Stimulated activated naive CD8-positive, alpha-beta T cell treated with anti-CD3 and anti-CD28 coated beads, Interleukin-15, amount 100 ng/mL, for 72 hours (primary cell): ENCODE data around the gene BUB1.
A peak's percentile ranks its signal among the peaks of the same experiment; 100 is the strongest.

Source experiments
- ATAC-seq: fragments of 150-1000 bp; cut with Tn5 transposase; 2 replicates; pipeline ENCODE4 v1.10.0; 2021; ENCODE audit warnings: mild to moderate bottlenecking, moderate library complexity
- DNase-seq, 2 donors: peaks; one replicate each; pipeline ENCODE4 v3.0.0; 2021 to 2022
- H3K27ac Mint-ChIP-seq, 2 donors: one replicate each; pipeline ENCODE4 v1.8.0; 2022; ENCODE audit warnings: mild to moderate bottlenecking in 2 of 2, mixed read lengths in 2 of 2, moderate library complexity in 2 of 2
- H3K27me3 Mint-ChIP-seq: one replicate; pipeline ENCODE4 v1.8.0; 2022; ENCODE audit warnings: mixed read lengths
- H3K4me1 Mint-ChIP-seq: one replicate; pipeline ENCODE4 v1.8.0; 2022; ENCODE audit warnings: mild to moderate bottlenecking, mixed read lengths
- H3K4me3 Mint-ChIP-seq, 2 donors: one replicate each; pipeline ENCODE4 v1.8.0; 2022; ENCODE audit warnings: mild to moderate bottlenecking in 2 of 2, mixed read lengths in 2 of 2, moderate library complexity in 1 of 2
- H3K9me3 Mint-ChIP-seq, 2 donors: one replicate each; pipeline ENCODE4 v1.8.0; 2022; ENCODE audit warnings: mixed read lengths in 2 of 2

Gene BUB1

DNA sequence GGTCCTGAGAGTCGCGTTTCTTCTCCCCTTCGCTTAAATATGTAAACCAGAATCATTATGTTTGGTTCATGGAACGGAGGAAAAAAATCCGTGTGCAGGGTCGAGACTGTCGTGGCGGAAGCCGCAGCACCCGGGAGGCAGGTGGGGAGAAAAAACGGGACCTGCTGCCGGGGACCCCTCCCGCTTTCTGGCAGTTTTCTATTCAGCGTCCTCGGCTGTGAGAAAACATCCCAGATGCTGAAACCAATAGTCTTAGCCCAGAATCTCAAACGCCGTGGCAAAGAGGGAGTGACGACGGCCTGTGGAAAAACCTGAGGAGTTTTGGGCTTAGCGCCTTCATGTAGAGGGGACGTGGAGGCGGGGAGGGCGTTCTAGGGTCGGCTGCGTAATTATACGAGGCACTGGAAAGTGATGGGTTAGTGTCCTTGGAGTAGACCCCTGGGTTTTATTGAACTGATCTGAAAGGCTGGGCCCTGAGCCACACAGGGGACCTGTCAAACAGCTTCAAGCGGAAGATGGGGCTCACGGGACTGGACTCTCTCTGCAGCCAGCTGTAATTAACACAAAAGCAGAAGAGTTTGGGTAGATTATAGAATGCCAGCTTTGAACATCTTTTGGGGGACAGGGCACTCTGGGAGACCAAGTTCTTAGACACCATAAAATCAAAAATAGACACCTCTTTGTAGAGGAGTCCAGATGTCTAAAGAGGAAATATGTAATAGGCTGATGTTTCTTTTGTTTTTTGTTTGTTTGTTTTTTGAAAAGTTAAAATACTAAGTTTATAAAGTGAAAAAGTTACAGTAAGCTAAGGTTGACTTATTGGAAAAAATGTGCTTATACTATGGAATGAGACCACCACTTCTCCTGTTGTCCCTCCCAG is 834 bp upstream of the BUB1 start:
- no peaks in the 10 kb centered on the region for H3K9me3 Mint-ChIP-seq
- peak overlapping the region; percentile 85 to 90 for H3K27ac Mint-ChIP-seq
- H3K4me3 Mint-ChIP-seq = peak overlapping the region; percentile 80 to 84
- H3K4me1 Mint-ChIP-seq = peaks cover 30% of the 10 kb centered on the region
- ATAC-seq (peak; percentile 3), DNase-seq (peak; percentile 13 to 25)
- H3K27me3 Mint-ChIP-seq = peaks cover 14% of the 10 kb centered on the region

DNA sequence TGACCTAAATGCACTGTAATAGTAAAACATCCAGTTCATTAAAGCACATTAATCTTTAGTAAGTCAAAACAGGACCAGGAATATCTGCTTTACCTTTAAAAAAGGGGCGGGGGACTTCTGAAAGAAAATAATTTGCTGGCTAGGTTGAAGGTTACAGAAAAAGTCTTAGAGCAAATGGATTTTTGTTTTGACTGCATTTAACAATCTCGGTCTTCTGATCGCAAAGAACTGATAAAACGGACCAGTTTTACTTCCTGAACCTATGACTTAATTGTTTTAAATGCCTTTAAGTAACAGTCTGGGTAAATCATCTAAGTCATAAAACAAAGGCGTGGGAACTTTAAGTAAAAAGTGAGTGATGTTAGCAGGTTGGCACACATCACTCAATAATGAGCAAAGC is 783 bp downstream of the BUB1 start:
- H3K4me1 Mint-ChIP-seq = peaks cover 30% of the 10 kb centered on the region
- no peak for DNase-seq
- no peaks in the 10 kb centered on the region for H3K9me3 Mint-ChIP-seq
- H3K4me3 Mint-ChIP-seq = peak overlapping the region; percentile 80 to 84
- ATAC-seq = no peak
- H3K27ac Mint-ChIP-seq = peak overlapping the region; percentile 90 to 92
- H3K27me3 Mint-ChIP-seq = peaks cover 14% of the 10 kb centered on the region

DNA sequence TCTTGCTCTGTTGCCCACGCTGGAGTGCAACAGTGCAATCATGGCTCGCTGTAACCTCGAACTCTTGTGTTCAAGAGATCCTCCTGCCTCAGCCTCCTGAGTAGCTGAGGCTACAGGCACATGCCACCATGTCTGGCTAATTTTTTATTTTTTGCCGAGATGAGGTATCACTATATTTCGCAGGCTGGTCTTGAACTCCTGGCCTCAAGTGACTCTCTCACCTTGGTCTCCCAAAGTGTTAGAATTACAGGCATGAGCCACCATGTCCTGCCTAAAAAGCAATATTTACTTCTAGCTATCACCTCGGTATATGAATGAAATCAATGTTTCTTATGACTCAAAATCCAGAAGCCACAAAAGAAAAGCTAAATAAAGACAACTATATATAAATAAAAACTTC is 2.2 kb downstream of the BUB1 start:
- Mint-ChIP-seq H3K27ac (no peak overlapping the region), H3K4me1 (peaks cover 30% of the 10 kb centered on the region), H3K9me3 (no peaks in the 10 kb centered on the region), H3K4me3 (peak overlapping the region; percentile 61 to 68), H3K27me3 (peaks cover 13% of the 10 kb centered on the region)
- DNase-seq (no peak), ATAC-seq (no peak)

GRCh38 chr2:110674620-110675555 is 3.0 kb downstream of the BUB1 start:
- Mint-ChIP-seq H3K27me3 (peaks cover 6% of the 10 kb centered on the region), H3K9me3 (no peaks in the 10 kb centered on the region), H3K4me1 (peaks cover 30% of the 10 kb centered on the region), H3K4me3 (peak overlapping the region; percentile 56 to 70), H3K27ac (peak overlapping the region in 1 of 2 donors; percentile 16)
- DNase-seq (peak in 1 of 2 donors; percentile 36), ATAC-seq (peak; percentile 72)

DNA sequence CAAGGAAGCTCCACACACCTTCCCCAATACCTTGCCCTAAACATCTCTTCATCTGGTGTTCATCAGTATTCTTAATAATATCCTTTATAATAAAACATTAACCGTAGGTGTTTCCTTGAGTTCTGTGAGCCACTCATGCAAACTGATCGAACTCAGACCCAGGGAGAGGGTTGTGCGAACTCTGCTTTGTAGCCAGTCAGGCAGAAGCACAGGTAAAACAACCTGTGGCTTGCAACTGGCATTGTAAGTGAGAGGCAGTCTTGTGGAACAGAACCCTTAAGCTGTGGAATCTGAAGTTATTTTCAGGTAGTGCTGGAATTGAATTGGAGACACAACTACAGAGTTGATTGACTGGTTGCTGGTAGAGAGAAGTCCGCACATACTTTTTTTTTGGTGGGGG is 4.7 kb downstream of the BUB1 start:
- H3K27me3 Mint-ChIP-seq = no peaks in the 10 kb centered on the region
- peak overlapping the region in 1 of 2 donors; percentile 88 for H3K27ac Mint-ChIP-seq
- DNase-seq (no peak), ATAC-seq (no peak)
- no peak overlapping the region for H3K4me3 Mint-ChIP-seq
- H3K4me1 Mint-ChIP-seq = peaks cover 24% of the 10 kb centered on the region
- no peaks in the 10 kb centered on the region for H3K9me3 Mint-ChIP-seq

DNA sequence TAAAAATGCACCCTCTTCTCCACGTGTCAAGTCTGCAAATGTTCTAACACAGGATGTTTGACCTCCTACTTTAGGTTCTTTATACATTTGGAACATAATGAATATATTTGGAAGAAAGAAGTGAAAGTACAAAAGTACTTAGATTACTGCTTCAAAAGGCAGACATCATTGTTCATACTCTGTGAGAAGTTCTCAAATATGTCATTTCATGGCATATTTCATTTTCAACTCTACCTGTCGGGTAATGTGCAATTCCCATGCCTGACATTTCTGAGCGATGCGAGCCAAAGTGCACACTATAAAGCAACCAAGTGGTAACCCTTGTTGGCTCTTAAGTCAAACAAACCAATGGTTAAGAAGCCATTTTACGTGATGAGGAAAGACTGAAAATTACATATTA is 7.0 kb downstream of the BUB1 start:
- DNase-seq (no peak), ATAC-seq (no peak)
- H3K9me3 Mint-ChIP-seq = no peaks in the 10 kb centered on the region
- peaks cover 11% of the 10 kb centered on the region for H3K4me1 Mint-ChIP-seq
- H3K27me3 Mint-ChIP-seq = no peaks in the 10 kb centered on the region
- H3K27ac Mint-ChIP-seq = no peak overlapping the region
- H3K4me3 Mint-ChIP-seq = no peak overlapping the region

- Mint-ChIP-seq H3K27me3 (no peaks in the 10 kb centered on the region), H3K4me3 (no peak overlapping the region), H3K4me1 (no peaks in the 10 kb centered on the region), H3K9me3 (no peaks in the 10 kb centered on the region), H3K27ac (no peak overlapping the region)
- DNase-seq (no peak), ATAC-seq (no peak)
Measured at GRCh38 chr2:110669079-110669478, 8.8 kb downstream of the BUB1 start.

DNA sequence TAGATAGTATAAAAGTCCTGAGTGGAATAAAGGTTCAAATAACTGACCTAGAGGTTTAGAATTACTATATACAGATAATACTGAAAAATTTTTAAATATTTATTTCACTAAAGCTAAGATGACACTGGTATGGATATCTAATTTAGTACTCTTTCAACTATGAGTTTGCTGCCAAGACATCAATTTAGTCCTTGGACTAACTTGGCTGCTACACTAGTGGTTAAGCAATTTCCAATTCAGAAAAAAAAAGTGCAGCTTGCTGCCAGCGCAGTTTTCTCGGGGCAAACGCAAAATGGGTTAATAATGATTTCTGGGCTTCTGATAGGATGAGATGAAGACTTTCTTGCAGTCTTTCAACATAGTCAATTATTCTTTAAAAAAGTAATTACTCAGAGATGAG is 10.8 kb downstream of the BUB1 start:
- no peak for DNase-seq
- Mint-ChIP-seq H3K27me3 (no peaks in the 10 kb centered on the region), H3K4me1 (no peaks in the 10 kb centered on the region), H3K4me3 (no peak overlapping the region), H3K27ac (no peak overlapping the region), H3K9me3 (no peaks in the 10 kb centered on the region)
- ATAC-seq = no peak

- Mint-ChIP-seq H3K4me3 (no peak overlapping the region), H3K4me1 (no peaks in the 10 kb centered on the region), H3K9me3 (no peaks in the 10 kb centered on the region), H3K27me3 (no peaks in the 10 kb centered on the region), H3K27ac (no peak overlapping the region)
- DNase-seq (no peak), ATAC-seq (no peak)
Measured at GRCh38 chr2:110664135-110664534, 13.7 kb downstream of the BUB1 start.

DNA sequence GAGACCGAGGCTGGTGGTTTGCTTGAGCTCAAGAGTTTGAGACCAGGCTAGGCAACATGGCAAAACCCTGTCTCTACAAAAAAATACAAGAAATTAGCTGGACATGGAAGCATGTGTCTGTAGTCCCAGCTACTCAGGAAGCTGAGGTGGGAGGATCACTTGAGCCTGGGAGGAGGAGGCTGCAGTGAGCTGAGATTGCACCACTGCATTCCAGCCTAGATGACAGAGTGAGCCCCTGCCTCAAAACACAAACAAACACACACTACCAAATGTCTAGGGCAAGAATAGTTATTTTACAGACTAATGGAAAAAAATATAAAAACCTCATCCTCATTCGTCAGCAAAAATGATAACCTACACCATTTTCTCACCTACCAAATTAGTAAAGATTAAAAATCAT is 15.3 kb downstream of the BUB1 start:
- ATAC-seq (no peak), DNase-seq (no peak)
- no peaks in the 10 kb centered on the region for H3K4me1 Mint-ChIP-seq
- H3K4me3 Mint-ChIP-seq = no peak overlapping the region
- H3K27ac Mint-ChIP-seq = no peak overlapping the region
- H3K27me3 Mint-ChIP-seq = no peaks in the 10 kb centered on the region
- H3K9me3 Mint-ChIP-seq = no peaks in the 10 kb centered on the region

DNA sequence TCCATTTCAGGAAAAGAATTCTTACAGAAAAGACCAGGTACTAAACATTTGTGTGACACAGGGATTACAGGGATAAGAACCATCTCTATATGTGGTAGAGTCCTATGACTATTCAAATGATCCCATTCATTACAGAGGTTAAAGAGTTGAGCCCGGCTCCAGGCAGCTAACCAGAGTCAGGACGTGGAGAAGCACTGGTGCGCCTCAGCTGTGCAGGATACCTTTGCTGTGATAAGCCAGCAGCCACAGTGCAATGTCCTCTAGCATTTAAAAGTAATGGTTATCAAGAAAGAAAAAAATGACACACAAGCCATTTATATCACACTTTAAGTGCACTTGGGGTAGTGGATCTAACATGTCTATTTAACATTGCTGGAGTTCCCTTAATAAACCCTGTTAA is 17.3 kb downstream of the BUB1 start:
- Mint-ChIP-seq H3K4me1 (no peaks in the 10 kb centered on the region), H3K27me3 (no peaks in the 10 kb centered on the region), H3K9me3 (no peaks in the 10 kb centered on the region), H3K4me3 (no peak overlapping the region), H3K27ac (no peak overlapping the region)
- DNase-seq (no peak), ATAC-seq (no peak)

DNA sequence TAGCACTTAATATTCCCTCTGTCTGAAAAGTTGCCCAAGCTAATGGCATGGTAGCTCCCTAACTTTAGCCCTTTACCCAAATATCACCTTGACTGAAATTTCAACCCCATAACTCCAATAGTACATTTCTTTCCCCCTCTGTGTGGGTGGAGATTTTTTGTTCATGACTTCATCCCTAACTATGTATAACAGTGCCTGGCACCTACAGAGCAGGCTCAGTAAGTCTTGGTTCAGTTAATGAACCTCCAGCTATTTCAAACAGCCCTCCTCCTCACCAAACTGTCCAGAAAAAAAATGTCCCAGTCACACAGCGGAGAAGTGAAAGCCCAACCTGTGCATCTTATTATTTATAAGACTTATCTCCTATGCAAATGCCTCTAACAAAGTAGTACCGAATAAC is 18.6 kb downstream of the BUB1 start:
- H3K27ac Mint-ChIP-seq = no peak overlapping the region
- no peaks in the 10 kb centered on the region for H3K9me3 Mint-ChIP-seq
- no peak overlapping the region for H3K4me3 Mint-ChIP-seq
- no peaks in the 10 kb centered on the region for H3K27me3 Mint-ChIP-seq
- no peaks in the 10 kb centered on the region for H3K4me1 Mint-ChIP-seq
- ATAC-seq (no peak), DNase-seq (no peak)

DNA sequence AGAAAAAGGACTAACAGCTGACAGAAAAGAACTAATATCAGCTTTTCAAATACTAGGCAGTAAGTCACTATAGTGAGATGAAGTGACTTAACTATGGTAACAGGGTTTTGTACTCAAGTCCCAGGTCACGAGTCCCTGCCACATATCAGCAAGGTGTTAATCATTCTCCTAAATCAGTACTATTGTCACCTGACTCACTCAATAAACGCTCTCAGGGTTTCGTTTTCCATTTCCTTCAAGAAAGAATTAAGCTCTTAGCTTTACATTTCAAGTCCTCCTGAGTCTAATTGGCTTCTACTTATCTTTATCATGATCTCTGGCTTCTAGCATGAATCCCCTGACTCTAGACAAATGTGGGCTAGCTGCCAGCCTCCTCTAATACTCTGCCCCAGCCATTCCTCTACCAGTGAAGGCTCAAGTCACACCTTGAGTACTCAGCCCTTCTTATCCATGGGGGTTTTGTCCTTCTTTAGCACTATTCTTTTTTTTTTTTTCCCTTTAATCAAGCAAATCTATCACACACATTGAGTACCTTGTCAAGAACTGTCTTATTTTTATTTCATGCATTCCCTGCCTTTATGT is 20.0 kb downstream of the BUB1 start:
- no peak overlapping the region for H3K4me3 Mint-ChIP-seq
- DNase-seq = no peak
- H3K9me3 Mint-ChIP-seq = no peaks in the 10 kb centered on the region
- no peak for ATAC-seq
- no peaks in the 10 kb centered on the region for H3K27me3 Mint-ChIP-seq
- H3K4me1 Mint-ChIP-seq = no peaks in the 10 kb centered on the region
- no peak overlapping the region for H3K27ac Mint-ChIP-seq

- no peaks in the 10 kb centered on the region for H3K9me3 Mint-ChIP-seq
- no peaks in the 10 kb centered on the region for H3K27me3 Mint-ChIP-seq
- H3K27ac Mint-ChIP-seq = no peak overlapping the region
- DNase-seq = no peak
- no peak overlapping the region for H3K4me3 Mint-ChIP-seq
- no peak for ATAC-seq
- H3K4me1 Mint-ChIP-seq = no peaks in the 10 kb centered on the region
Measured at GRCh38 chr2:110655701-110656100, 22.2 kb downstream of the BUB1 start.

DNA sequence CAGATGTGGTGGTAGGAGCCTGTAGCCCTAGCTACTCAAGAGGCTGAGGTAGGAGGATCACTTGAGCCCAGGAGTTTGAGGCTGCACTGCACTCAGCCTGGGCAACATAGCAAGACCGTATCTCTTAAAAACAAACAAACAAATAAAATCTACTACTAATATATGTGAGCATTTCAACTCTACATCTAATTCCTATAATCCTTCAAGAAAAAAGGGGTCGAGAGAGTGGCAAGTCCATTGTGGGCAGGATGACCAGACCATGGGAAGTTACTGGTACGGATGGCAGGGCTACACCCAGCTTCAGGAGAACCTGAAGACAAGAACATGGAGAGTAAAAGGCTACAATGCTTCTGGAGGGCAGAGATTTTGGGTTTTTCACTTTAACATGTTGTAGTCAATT is 24.0 kb downstream of the BUB1 start:
- ATAC-seq (no peak), DNase-seq (no peak)
- no peak overlapping the region for H3K27ac Mint-ChIP-seq
- H3K4me1 Mint-ChIP-seq = no peaks in the 10 kb centered on the region
- H3K9me3 Mint-ChIP-seq = no peaks in the 10 kb centered on the region
- no peak overlapping the region for H3K4me3 Mint-ChIP-seq
- no peaks in the 10 kb centered on the region for H3K27me3 Mint-ChIP-seq

DNA sequence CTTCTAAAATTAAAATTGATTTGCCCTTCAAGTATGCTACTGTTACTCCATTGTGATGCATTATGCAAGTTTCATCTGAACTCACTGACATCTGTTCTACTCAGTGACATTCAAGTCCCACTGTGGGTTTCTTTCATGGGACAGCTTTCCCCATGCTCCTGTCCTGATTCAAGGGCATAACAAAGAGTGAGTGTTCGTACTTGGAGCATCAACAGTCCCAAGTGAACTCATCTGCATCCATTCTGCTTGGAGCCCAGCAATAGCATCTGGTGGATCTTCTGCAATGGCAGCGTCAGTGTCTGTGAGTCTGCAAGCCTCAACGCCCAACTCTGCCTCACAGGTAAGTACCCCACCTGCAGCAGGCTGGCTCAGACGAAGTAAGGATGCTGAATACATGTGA is 27.5 kb downstream of the BUB1 start:
- Mint-ChIP-seq H3K4me1 (no peaks in the 10 kb centered on the region), H3K27ac (no peak overlapping the region), H3K9me3 (no peaks in the 10 kb centered on the region), H3K4me3 (no peak overlapping the region), H3K27me3 (no peaks in the 10 kb centered on the region)
- DNase-seq (no peak), ATAC-seq (no peak)
